Measurements from ENCODE around the gene PYGB. TPM values are rescaled to one million over a fixed set of nuclear protein-coding genes. Genes with fewer than 3 reads are reported as not detected.
"Not testable (repeated sequence)": the region's sequence is repeated elsewhere in the genome, so short reads cannot be mapped to it uniquely, and the experiment has no call there.

Gene PYGB
- total and polyA plus RNA-seq, 2 donors: 27.4 to 52.6 TPM

- not testable (repeated sequence) for H3K27ac ChIP-seq (ENCODE audit: low read depth in 1 of 2, low read length in 1 of 2)
Measured at GRCh38 chr20:25234009-25234849, 13.7 kb upstream of the PYGB start.

GRCh38 chr20:25236450-25237304 lies 11.2 kb upstream of the PYGB start:
- Histone ChIP-seq H3K9me3 (ENCODE audit: control insufficient read depth in 2 of 2, insufficient read depth in 1 of 2, low read length in 1 of 2) (no peaks in the 10 kb centered on the region), H3K4me3 (ENCODE audit: low read length in 2 of 2) (no peak overlapping the region), H3K27ac (ENCODE audit: low read depth in 1 of 2, low read length in 1 of 2) (no peak overlapping the region), H3K4me1 (ENCODE audit: control insufficient read depth in 2 of 2, insufficient read depth in 2 of 2, low read length in 2 of 2) (no peaks in the 10 kb centered on the region), H3K36me3 (ENCODE audit: control insufficient read depth in 2 of 2, insufficient read depth in 2 of 2, low read length in 1 of 2) (no peaks in the 10 kb centered on the region), H3K27me3 (ENCODE audit: control insufficient read depth in 2 of 2, insufficient read depth in 1 of 2, low read length in 1 of 2) (peaks cover 0 to 14% of the 10 kb centered on the region in 2 donors)
- WGBS: 86% methylated on average over 15 of the region's 15 CpGs
- DNase-seq (ENCODE audit: low read depth in 6 of 9, low spot score in 9 of 9): no peak

More at GRCh38 chr20:25234009-25234849, 13.7 kb upstream of the PYGB start:
- not testable (repeated sequence) for H3K9me3 ChIP-seq (ENCODE audit: control insufficient read depth in 2 of 2, insufficient read depth in 1 of 2, low read length in 1 of 2); H3K4me3 ChIP-seq (ENCODE audit: low read length in 2 of 2); H3K4me1 ChIP-seq (ENCODE audit: control insufficient read depth in 2 of 2, insufficient read depth in 2 of 2, low read length in 2 of 2); H3K36me3 ChIP-seq (ENCODE audit: control insufficient read depth in 2 of 2, insufficient read depth in 2 of 2, low read length in 1 of 2); DNase-seq (ENCODE audit: low read depth in 6 of 9, low spot score in 9 of 9)
- 75% methylated on average over 8 of the region's 8 CpGs for WGBS
- H3K27me3 ChIP-seq (ENCODE audit: control insufficient read depth in 2 of 2, insufficient read depth in 1 of 2, low read length in 1 of 2): peaks cover 0 to 14% of the 10 kb centered on the region in 2 donors

- DNase-seq (ENCODE audit: low read depth in 6 of 9, low spot score in 9 of 9): no peak
- Histone ChIP-seq H3K27me3 (ENCODE audit: control insufficient read depth in 2 of 2, insufficient read depth in 1 of 2, low read length in 1 of 2) (peaks cover 2 to 18% of the 10 kb centered on the region in 2 donors), H3K4me1 (ENCODE audit: control insufficient read depth in 2 of 2, insufficient read depth in 2 of 2, low read length in 2 of 2) (no peaks in the 10 kb centered on the region), H3K4me3 (ENCODE audit: low read length in 2 of 2) (no peak overlapping the region), H3K27ac (ENCODE audit: low read depth in 1 of 2, low read length in 1 of 2) (no peak overlapping the region), H3K9me3 (ENCODE audit: control insufficient read depth in 2 of 2, insufficient read depth in 1 of 2, low read length in 1 of 2) (peaks cover 0 to 2% of the 10 kb centered on the region in 2 donors), H3K36me3 (ENCODE audit: control insufficient read depth in 2 of 2, insufficient read depth in 2 of 2, low read length in 1 of 2) (no peaks in the 10 kb centered on the region)
- WGBS: 92% methylated on average over 10 of the region's 10 CpGs
Measured at GRCh38 chr20:25237610-25238318, 10.1 kb upstream of the PYGB start.

GRCh38 chr20:25238319-25239037 lies 9.4 kb upstream of the PYGB start:
- H3K4me3 ChIP-seq (ENCODE audit: low read length in 2 of 2): no peak overlapping the region
- H3K4me1 ChIP-seq (ENCODE audit: control insufficient read depth in 2 of 2, insufficient read depth in 2 of 2, low read length in 2 of 2): no peaks in the 10 kb centered on the region
- no peaks in the 10 kb centered on the region for H3K36me3 ChIP-seq (ENCODE audit: control insufficient read depth in 2 of 2, insufficient read depth in 2 of 2, low read length in 1 of 2)
- peaks cover 2 to 17% of the 10 kb centered on the region in 2 donors for H3K27me3 ChIP-seq (ENCODE audit: control insufficient read depth in 2 of 2, insufficient read depth in 1 of 2, low read length in 1 of 2)
- no peak for DNase-seq (ENCODE audit: low read depth in 6 of 9, low spot score in 9 of 9)
- H3K9me3 ChIP-seq (ENCODE audit: control insufficient read depth in 2 of 2, insufficient read depth in 1 of 2, low read length in 1 of 2): peaks cover 0 to 5% of the 10 kb centered on the region in 2 donors
- no peak overlapping the region for H3K27ac ChIP-seq (ENCODE audit: low read depth in 1 of 2, low read length in 1 of 2)
- WGBS: 97% methylated on average over 12 of the region's 12 CpGs

- Histone ChIP-seq H3K4me3 (ENCODE audit: low read length in 2 of 2) (no peak overlapping the region), H3K36me3 (ENCODE audit: control insufficient read depth in 2 of 2, insufficient read depth in 2 of 2, low read length in 1 of 2) (no peaks in the 10 kb centered on the region), H3K27me3 (ENCODE audit: control insufficient read depth in 2 of 2, insufficient read depth in 1 of 2, low read length in 1 of 2) (peaks cover 2 to 17% of the 10 kb centered on the region in 2 donors), H3K27ac (ENCODE audit: low read depth in 1 of 2, low read length in 1 of 2) (no peak overlapping the region), H3K9me3 (ENCODE audit: control insufficient read depth in 2 of 2, insufficient read depth in 1 of 2, low read length in 1 of 2) (peaks cover 0 to 5% of the 10 kb centered on the region in 2 donors), H3K4me1 (ENCODE audit: control insufficient read depth in 2 of 2, insufficient read depth in 2 of 2, low read length in 2 of 2) (no peaks in the 10 kb centered on the region)
- 90% methylated on average over 19 of the region's 19 CpGs for WGBS
- DNase-seq (ENCODE audit: low read depth in 6 of 9, low spot score in 9 of 9): no peak
Measured at GRCh38 chr20:25239387-25240370, 8.2 kb upstream of the PYGB start.

GRCh38 chr20:25240851-25241658 lies 6.8 kb upstream of the PYGB start:
- peaks cover 2 to 14% of the 10 kb centered on the region in 2 donors for H3K27me3 ChIP-seq (ENCODE audit: control insufficient read depth in 2 of 2, insufficient read depth in 1 of 2, low read length in 1 of 2)
- not testable (repeated sequence) for H3K4me1 ChIP-seq (ENCODE audit: control insufficient read depth in 2 of 2, insufficient read depth in 2 of 2, low read length in 2 of 2); H3K27ac ChIP-seq (ENCODE audit: low read depth in 1 of 2, low read length in 1 of 2); H3K36me3 ChIP-seq (ENCODE audit: control insufficient read depth in 2 of 2, insufficient read depth in 2 of 2, low read length in 1 of 2); H3K9me3 ChIP-seq (ENCODE audit: control insufficient read depth in 2 of 2, insufficient read depth in 1 of 2, low read length in 1 of 2); H3K4me3 ChIP-seq (ENCODE audit: low read length in 2 of 2); DNase-seq (ENCODE audit: low read depth in 6 of 9, low spot score in 9 of 9)
- WGBS: 77% methylated on average over 9 of the region's 9 CpGs

GRCh38 chr20:25241659-25241955 lies 6.3 kb upstream of the PYGB start:
- H3K9me3 ChIP-seq (ENCODE audit: control insufficient read depth in 2 of 2, insufficient read depth in 1 of 2, low read length in 1 of 2); DNase-seq (ENCODE audit: low read depth in 6 of 9, low spot score in 9 of 9); H3K27ac ChIP-seq (ENCODE audit: low read depth in 1 of 2, low read length in 1 of 2); H3K4me1 ChIP-seq (ENCODE audit: control insufficient read depth in 2 of 2, insufficient read depth in 2 of 2, low read length in 2 of 2); H3K36me3 ChIP-seq (ENCODE audit: control insufficient read depth in 2 of 2, insufficient read depth in 2 of 2, low read length in 1 of 2); H3K4me3 ChIP-seq (ENCODE audit: low read length in 2 of 2): not testable (repeated sequence)
- WGBS: 39% methylated on average over 4 of the region's 4 CpGs
- peaks cover 2 to 12% of the 10 kb centered on the region in 2 donors for H3K27me3 ChIP-seq (ENCODE audit: control insufficient read depth in 2 of 2, insufficient read depth in 1 of 2, low read length in 1 of 2)

All from thymus (tissue), 11 donors.